HEK293T (cell line): Measurements from ENCODE around the gene PRDM9.

ENCODE experiments used
- CTBP1 ChIP-seq: fragments of 450-650 bp; IDR thresholded peaks from 2 replicates; pipeline ENCODE4 v1.6.1; 2016; ENCODE audit warnings: borderline replicate concordance
- FOXK2 ChIP-seq: fragments of 450-650 bp; IDR thresholded peaks from 2 replicates; pipeline ENCODE4 v1.6.1; 2016; ENCODE audit warnings: mild to moderate bottlenecking
- FOXM1 ChIP-seq: fragments of 450-650 bp; IDR thresholded peaks from 2 replicates; pipeline ENCODE4 v1.6.1; 2017; ENCODE audit warnings: mild to moderate bottlenecking, borderline replicate concordance
- HDGF ChIP-seq: fragments of 450-650 bp; IDR thresholded peaks from 2 replicates; pipeline ENCODE4 v1.6.1; 2017; ENCODE audit warnings: antibody characterized with exemption, borderline replicate concordance
- LEF1 ChIP-seq: fragments of 450-650 bp; IDR thresholded peaks from 2 replicates; pipeline ENCODE4 v1.6.1; 2017; ENCODE audit warnings: mild to moderate bottlenecking, borderline replicate concordance
- SP1 ChIP-seq: fragments of 450-650 bp; IDR thresholded peaks from 2 replicates; pipeline ENCODE4 v1.6.1; 2017

- TF ChIP-seq FOXK2 = no peak
- no peak for TF ChIP-seq HDGF
- no peak for TF ChIP-seq FOXM1
- TF ChIP-seq SP1 = no peak
- no peak for TF ChIP-seq CTBP1
- no peak for TF ChIP-seq LEF1
Measured at GRCh38 chr5:23466401-23466912, 41.0 kb upstream of the PRDM9 start.
